GM23248 (cell line): ENCODE data around the gene KCNK5.

Experiments
- EZH2 ChIP-seq: fragments of 200-600 bp; sonication (generic); IDR thresholded peaks from 2 replicates; pipeline ENCODE4 v1.6.1; 2018; ENCODE audit warnings: antibody characterized with exemption, mild to moderate bottlenecking; ENCODE audit not compliant: insufficient read depth, poor library complexity, severe bottlenecking
- EZH2phosphoT487 ChIP-seq: fragments of 200-600 bp; sonication (generic); IDR thresholded peaks from 2 replicates; pipeline ENCODE4 v1.6.1; 2018; ENCODE audit warnings: antibody characterized with exemption, moderate library complexity, mild to moderate bottlenecking, low read depth; ENCODE audit not compliant: insufficient read depth

GRCh38 chr6:39152262-39152661 is 77.0 kb downstream of the KCNK5 start:
- TF ChIP-seq EZH2phosphoT487 (no peak), EZH2 (no peak)
